ENCODE data around the gene ZNF469. TPM values are rescaled to one million over a fixed set of nuclear protein-coding genes. Genes with fewer than 3 reads are reported as not detected.

The ZNF469 gene
- total RNA-seq, 1 experiment from 2014 or later, result 3.2 TPM

- Mint-ChIP-seq H3K4me1 (no peaks in the 10 kb centered on the region), H3K27ac (no peak overlapping the region)
- POLR2A ChIA-PET, result no interaction called here
Measured at GRCh38 chr16:88369447-88370008, 13.2 kb upstream of the ZNF469 start.

GRCh38 chr16:88370365-88370764, 12.4 kb upstream of the ZNF469 start:
- CTCF ChIA-PET, result no interaction called here
- Mint-ChIP-seq H3K27ac (no peak overlapping the region), H3K9me3 (no peaks in the 10 kb centered on the region; the same call in 1 of the 2 replicates), H3K27me3 (ENCODE audit: low read depth) (no peaks in the 10 kb centered on the region), H3K36me3 (no peaks in the 10 kb centered on the region), H3K4me1 (no peaks in the 10 kb centered on the region), H3K4me3 (no peak overlapping the region)
- no peak for ATAC-seq
- no peak for DNase-seq (ENCODE audit: low spot score)
- TF ChIP-seq CDX4 (CRISPR knock-in tag; IDR thresholded peaks at IDR 0.05; ENCODE audit: borderline replicate concordance) (no peak), GRHL2 (CRISPR knock-in tag; IDR thresholded peaks at IDR 0.05; ENCODE audit: insufficient replicate concordance, severe bottlenecking) (no peak), PRRX2 (CRISPR knock-in tag; IDR thresholded peaks at IDR 0.05) (no peak), ZSCAN18 (CRISPR knock-in tag; IDR thresholded peaks at IDR 0.05) (no peak), NR1H2 (CRISPR knock-in tag; IDR thresholded peaks at IDR 0.05) (no peak), ZNF232 (CRISPR knock-in tag; IDR thresholded peaks at IDR 0.05) (no peak), OVOL2 (CRISPR knock-in tag; IDR thresholded peaks at IDR 0.05; ENCODE audit: borderline replicate concordance) (no peak), ZNF317 (CRISPR knock-in tag; IDR thresholded peaks at IDR 0.05; ENCODE audit: borderline replicate concordance, low read depth) (no peak), KAT7 (CRISPR knock-in tag; IDR thresholded peaks at IDR 0.05; ENCODE audit: borderline replicate concordance) (no peak), RELA (CRISPR knock-in tag; IDR thresholded peaks at IDR 0.05; ENCODE audit: borderline replicate concordance) (no peak), ZBTB43 (CRISPR knock-in tag; IDR thresholded peaks at IDR 0.05) (no peak), ZNF532 (CRISPR knock-in tag; IDR thresholded peaks at IDR 0.05; ENCODE audit: borderline replicate concordance) (no peak)
- POLR2A ChIA-PET, result no interaction called here

More at GRCh38 chr16:88369447-88370008, 13.2 kb upstream of the ZNF469 start:
- CTCF ChIA-PET, result interaction anchor here (1.0 kb wide), 1 partner anchor 32 kb away, joined by 3 read pairs; no protein-coding TSS in a partner anchor
- no peaks in the 10 kb centered on the region for H3K27me3 Mint-ChIP-seq (ENCODE audit: low read depth)
- TF ChIP-seq E2F5 (CRISPR knock-in tag; IDR thresholded peaks at IDR 0.05), result no peak
- TF ChIP-seq ZNF317 (CRISPR knock-in tag; IDR thresholded peaks at IDR 0.05; ENCODE audit: borderline replicate concordance, low read depth), result no peak
- no peak for TF ChIP-seq NR2C2 (CRISPR knock-in tag; IDR thresholded peaks at IDR 0.05)
- TF ChIP-seq GRHL2 (CRISPR knock-in tag; IDR thresholded peaks at IDR 0.05; ENCODE audit: insufficient replicate concordance, severe bottlenecking), result no peak
- no peak overlapping the region for H3K4me3 Mint-ChIP-seq
- ATAC-seq (no peak), DNase-seq (ENCODE audit: low spot score) (no peak)
- no peaks in the 10 kb centered on the region for H3K36me3 Mint-ChIP-seq
- peaks cover 3% of the 10 kb centered on the region for H3K9me3 Mint-ChIP-seq

Measured in WTC11 (cell line).